NCI-H2196 (cell line): ENCODE data around the gene P4HA2.
A peak's percentile ranks its signal among the peaks of the same experiment; 100 is the strongest.

Experiments used
- DNase-seq: peaks from one replicate; lab custom pipeline; 2025; ENCODE audit not compliant: unreplicated experiment; lab: John Stamatoyannopoulos, UW

P4HA2 gene

DNA sequence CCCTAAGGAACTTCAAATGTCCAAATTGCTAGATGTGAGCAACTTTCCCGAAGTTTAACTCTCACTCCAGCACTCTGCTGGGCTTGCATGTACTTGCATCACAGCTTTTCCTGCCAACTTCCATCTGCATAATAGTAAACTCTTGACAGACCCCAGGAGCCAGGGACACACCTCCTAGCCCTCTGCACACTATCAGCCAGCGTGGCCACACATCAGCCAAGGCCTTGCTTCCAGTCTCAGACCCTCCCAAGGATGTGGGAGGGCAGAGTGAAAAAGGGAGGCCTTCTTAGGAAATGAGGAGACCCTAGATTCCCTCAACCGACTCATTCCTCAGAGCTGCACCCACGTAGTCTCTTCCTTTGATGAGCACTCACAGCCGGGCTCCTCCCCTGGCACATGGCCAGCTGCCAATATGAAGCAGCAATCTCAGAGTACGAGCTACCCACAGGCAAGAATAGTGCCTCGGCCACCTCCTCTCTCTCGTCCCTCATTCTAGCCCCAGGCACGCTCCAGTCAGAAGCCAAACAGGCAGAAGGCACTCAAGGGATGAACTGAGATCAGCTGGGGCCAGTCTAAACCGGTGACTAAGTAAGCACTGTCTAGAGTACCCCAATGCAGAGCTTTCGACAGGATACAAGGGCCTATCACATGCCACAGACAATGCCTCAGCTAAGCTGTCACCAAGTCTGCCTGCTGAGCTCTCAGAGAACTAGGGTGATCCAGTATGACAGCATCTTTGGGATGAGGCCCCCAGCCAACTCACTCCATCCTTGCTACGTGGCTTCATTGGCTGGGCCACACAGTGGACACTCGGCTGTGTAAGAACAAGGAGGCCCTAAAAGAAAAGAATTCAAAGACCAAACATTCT, 2.3 kb downstream of the P4HA2 start:
- peak; percentile 36 for DNase-seq

- DNase-seq = no peak
Measured at GRCh38 chr5:132224716-132225115, 2.9 kb downstream of the P4HA2 start.

GRCh38 chr5:132223861-132224260, 3.8 kb downstream of the P4HA2 start:
- no peak for DNase-seq

- DNase-seq = no peak
Measured at GRCh38 chr5:132222649-132223038, 5.0 kb downstream of the P4HA2 start.

DNA sequence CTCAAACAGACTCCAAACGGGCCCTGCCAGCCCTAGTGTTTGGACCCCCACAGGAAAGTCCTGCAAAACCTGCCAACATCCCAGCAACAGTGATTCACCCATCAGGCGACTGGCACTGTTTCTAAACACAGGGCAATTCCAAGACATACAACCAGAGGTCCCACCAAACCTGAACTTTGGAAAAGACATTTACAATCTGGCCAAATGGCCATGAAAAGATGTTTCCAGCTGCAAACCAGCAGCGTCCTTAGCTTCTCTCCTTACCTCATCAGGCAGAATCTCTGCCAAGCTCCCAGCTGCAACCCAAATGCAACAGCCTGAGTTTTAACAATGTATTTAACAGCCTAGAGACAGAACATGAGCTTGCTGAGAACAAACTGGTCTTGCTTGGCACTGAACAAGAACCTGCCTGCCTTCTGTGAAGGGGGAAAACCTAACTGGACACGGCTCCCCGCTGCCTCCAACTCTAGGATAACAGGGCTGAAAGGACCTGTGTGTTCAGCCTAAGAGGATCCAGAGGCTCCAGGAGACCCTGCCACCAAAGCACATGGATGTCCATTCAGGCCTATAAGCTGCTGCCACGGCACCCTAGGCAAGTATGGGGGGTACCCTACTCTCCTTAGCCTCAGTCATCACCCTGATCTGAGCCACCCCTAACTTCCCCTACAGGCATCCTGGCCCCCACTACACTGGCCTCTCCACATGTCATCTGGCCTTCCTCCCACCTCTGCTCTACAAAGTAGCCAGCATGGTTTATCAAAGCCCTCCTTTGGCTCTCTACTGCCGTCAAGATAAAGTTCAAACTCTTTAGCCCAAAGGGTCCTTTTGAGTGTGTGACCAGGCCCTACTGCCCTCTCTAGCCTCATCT, 5.6 kb downstream of the P4HA2 start:
- no peak for DNase-seq

- DNase-seq = no peak
Measured at GRCh38 chr5:132220491-132220890, 7.2 kb downstream of the P4HA2 start.

DNA sequence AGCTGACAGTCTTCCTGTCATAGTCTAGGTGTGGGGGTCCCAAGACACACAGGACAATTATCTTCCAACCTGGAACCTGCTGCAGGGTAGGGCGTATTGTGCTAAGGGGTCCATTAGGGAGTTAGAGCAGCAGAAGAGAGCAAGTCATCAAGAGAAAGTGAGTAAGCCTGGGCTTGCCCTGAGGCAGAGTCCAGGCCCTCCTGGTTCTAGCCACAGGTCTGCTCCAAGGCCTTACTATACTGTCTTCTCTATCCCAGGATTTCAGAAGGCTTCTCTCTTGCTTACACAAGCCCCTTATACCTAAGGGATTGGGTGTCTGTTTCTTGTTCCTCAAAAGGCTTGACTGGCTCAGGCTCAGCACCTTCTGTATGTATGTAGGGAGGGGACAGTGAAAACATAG, 7.7 kb downstream of the P4HA2 start:
- DNase-seq = no peak

- DNase-seq = no peak
Measured at GRCh38 chr5:132219289-132219970, 8.2 kb downstream of the P4HA2 start.

GRCh38 chr5:132218321-132218720, 9.3 kb downstream of the P4HA2 start:
- no peak for DNase-seq

DNA sequence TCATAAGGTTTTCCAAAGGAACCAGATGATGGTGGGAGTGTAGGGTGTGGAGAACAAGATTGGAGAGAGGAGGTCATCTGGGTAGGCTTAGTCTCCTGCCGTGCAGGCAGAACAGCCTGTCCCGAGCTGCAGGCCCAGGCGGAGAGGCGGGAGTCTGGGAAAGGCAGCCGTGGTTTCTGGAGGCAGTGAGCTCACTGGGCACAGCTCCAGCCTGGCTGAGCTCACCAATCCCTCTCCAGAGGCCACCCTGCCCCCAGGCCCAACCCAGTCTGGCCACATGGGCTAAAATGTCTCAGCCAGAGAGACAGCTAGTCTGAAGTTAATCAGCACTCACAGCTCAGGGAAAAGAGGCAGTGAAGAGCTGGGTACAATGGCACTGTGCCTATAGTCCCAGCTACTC, 12.3 kb downstream of the P4HA2 start:
- peak; percentile 76 for DNase-seq

DNA sequence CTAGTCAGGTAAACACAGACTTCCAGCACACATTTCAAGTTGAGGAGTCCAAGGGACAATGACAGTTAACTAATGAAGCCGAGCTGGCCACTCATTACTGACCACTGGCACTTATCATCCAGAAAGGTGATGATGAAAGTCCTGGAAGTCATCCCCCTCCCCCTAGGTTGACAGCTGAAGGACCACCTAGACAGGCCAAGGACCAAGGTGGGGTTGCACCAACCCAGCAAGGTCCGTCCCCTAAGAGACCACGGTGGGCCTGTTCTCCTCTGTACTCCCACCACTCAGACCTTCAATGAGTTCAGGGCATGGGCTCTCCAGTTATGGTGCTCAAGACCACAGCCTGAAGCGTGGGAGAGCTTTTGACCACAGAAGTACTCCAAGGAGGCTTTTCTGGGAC, 13.2 kb downstream of the P4HA2 start:
- no peak for DNase-seq

GRCh38 chr5:132213666-132214065, 14.0 kb downstream of the P4HA2 start:
- DNase-seq = no peak

DNA sequence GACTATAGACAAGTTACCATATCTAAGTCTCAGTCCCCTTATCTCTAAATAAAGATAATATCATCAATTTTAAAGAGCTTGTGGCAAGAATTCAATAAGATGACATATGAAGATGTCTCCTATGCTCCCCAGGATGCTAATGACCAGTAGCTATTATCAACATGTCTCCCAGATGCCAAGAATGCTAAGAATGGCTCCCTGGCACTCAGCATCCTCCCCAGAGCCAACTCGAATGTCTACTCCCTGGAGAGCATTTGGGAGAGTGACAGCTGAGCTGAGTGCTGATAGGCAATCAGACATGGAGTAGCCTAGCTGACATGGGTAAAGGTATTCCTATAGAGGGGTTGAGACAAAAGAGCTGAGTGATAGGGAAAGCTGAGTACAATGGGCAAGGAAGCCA, 15.9 kb downstream of the P4HA2 start:
- no peak for DNase-seq

DNA sequence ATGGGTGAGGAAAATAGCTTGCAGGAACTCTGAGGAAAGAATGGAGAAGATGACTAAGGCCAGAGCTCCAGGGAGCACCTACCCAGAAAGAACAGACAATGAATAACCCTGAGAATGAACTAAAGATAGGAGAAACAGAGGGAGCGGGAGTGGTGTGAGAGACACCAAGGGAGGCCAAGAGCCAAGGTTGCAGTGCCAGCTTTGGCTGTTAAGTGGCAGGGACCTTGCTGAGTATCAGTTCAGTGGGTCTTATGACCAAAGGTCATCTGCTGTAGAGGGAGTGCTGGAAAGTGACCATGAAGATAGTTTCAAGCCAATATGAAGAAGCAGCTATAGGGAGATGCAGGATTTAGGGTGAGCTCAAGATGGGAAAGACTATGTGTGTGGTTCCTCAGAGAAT, 16.7 kb downstream of the P4HA2 start:
- DNase-seq = no peak

- no peak for DNase-seq
Measured at GRCh38 chr5:132209901-132210545, 17.6 kb downstream of the P4HA2 start.

GRCh38 chr5:132209131-132209530, 18.5 kb downstream of the P4HA2 start:
- no peak for DNase-seq

GRCh38 chr5:132207778-132208177, 19.9 kb downstream of the P4HA2 start:
- DNase-seq = no peak

DNA sequence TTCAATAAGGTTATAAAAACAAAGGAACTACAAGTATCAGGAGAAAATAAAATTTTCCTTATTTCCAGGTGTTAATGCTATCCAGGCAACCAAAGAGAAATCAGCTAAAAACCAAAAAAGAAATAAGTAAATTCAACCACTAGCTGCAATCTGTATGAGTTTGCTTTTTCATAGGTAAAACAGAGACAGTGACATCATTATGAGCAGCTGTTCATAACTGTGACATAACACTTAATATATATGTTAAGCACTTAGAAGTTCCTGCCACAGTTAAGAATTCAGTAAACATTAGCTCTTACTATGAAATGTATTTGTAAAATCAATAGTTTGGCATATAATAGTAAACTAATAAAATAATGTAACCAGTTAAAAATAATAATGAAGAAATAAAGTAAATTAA, 20.9 kb downstream of the P4HA2 start:
- DNase-seq = no peak

- no peak for DNase-seq
Measured at GRCh38 chr5:132205385-132206125, 22.1 kb downstream of the P4HA2 start.

GRCh38 chr5:132204371-132205135, 23.1 kb downstream of the P4HA2 start:
- no peak for DNase-seq
